ENCODE measurements around the gene MCF2L.

The MCF2L gene

DNA sequence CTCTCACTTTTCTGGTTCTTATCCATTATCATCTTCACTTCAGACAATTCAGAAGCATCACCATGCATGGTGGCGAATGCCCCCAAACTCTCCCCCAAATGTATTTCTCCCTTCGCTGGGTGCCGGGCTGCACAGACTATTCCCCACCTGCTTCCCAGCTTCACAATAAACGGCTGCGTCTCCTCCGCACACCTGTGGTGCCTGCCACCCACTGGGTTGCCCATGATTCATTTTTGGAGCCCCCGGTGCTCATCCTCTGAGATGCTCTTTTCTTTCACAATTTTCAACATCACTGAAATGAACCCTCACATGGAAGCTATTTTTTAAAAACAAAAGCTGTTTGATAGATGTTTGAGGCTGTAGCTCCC is 150.8 kb downstream of the MCF2L start:
- DNase-seq (ENCODE audit: low read depth in 1 of 2, low spot score in 1 of 2) = no peak

DNA sequence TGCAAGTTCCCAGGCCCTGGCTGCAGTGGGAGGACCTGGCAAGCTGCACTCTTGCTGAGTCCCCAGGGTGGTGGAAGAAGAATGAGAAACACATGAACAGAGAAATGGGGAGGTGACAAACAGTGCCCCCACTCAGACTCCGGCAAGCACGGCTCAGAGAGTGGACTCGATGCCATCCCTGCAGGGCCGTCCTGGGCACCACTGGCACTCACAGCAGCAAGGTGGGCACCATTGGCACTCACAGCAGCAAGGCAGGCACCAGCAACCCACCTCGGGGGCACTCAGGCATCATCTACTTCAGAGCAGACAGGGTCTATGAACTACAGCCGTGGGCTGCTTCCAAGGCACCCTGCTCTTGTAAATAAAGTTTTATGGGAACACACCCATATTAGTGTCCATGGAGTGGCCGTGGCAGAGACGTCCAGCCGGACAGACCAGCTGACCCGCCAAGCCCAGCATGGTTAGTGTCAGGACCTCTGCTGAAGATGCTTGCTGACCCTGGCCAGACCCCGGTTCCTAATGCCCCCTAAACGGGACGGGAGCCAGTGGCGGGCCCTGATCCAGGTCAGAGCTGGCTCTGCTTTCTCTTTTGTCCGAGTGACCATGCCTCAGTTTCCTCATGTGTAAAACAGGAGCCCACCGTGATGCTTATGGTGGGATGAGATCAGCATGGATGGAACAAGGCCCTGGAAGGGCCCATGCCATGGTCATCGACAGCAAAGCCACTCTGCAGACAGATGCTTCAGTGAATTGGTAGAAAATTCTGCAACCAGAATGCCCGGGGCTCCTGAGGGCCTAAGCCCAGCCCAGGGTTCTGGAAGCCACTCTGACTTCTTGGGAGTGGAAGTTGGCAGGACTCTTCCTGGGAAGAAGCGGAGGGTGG is 151.5 kb downstream of the MCF2L start:
- DNase-seq (ENCODE audit: low read depth in 1 of 2, low spot score in 1 of 2) = no peak

DNA sequence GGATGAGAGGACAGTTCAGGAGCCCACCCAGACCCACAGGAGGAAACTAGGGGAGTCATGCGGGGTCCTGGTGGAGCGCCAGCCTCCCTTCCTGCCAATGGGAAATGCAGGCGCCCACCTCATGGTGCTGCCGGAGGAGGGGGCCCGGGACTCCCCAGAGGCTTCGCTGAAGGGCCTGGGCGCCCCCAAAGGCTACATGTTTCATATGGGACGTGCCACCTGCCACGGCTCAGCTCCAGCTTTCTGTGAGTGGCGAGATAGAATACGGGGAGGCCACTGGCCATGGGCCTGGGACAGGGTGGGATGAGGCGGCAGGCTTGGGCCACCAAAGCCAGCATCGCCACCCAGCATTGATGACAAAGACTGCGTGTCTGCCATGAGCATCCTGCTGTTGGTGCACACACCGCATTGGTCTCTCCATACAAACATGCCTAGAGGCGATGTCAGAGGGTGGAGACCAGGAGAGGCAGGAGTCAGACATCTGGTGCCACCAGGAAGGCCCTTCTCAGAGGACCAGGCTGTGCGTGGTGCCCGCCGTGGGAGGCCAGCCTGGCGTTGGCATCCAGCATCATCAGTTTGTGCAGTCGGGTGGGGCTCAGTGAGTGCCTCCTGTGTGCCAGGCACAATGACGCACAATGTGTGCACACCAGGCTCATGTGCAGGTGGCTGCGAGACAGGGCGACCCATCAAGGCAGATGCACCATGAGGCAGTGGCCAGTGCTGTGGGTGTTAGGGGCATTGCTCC is 152.3 kb downstream of the MCF2L start:
- no peak for DNase-seq (ENCODE audit: low read depth in 1 of 2, low spot score in 1 of 2)

DNA sequence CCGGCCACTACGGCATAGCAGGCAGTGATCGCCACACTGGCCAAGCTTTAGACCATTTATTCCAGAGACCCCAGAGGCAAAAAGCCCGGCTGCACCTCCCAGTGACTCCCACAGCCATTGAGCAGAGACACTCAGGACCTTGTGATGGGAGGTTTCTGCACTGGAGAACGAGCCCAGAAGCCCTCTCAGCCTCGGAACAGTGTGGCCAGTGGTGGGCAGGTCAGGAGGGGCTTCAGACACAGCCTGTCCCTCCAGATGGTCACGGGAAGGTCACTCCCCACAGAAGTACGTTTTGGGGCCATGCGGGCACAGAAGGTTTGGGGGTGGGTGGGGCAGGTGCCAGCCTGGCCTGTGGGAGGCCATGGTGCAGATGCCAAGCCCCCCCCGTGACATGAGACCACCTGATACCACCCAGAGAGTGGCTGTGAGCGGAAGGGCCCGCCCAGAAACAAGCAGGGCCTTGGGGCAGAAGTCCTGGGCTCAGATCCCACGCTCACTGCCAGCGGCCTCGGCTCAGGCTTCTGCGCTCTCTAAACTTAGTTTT is 153.0 kb downstream of the MCF2L start:
- DNase-seq (ENCODE audit: low read depth in 1 of 2, low spot score in 1 of 2) = no peak

DNA sequence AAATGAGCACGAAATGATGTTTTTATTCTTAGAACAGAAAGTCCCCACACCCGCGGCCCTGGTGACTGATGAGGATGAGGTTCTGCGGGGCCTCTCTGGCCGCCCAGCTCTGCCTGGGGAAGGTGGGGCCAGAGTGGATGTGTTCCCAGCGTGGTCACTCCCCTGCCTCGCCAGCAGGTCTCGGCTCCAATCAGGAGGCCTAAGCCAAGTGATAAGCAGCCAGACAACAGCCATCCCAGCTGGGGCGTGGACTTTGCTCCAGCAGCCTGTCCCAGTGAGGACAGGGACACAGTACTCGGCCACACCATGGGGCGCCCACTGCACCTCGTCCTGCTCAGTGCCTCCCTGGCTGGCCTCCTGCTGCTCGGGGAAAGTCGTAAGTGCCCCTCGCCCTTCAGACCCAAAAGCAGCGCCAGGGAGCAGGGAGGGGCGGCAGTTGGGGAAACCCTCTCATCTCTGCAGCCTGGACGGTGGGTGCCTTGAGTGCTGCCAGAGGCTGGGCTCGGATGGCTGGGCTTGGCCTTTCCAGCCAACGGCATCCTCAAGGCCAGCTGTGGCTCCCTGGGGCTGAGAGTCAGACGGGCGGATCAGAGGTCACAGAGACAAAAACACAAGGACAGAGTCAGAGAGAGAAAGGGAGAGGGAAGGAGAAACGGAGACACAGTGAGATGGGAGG is 153.7 kb downstream of the MCF2L start, which contains the start of gene F10:
Gene F10, plus strand, starts transcription at position 250 of the 676 bp plus-strand sequence. Its CDS starts 57 bp downstream, at position 307.
- no peak for DNase-seq (ENCODE audit: low read depth in 1 of 2, low spot score in 1 of 2)

DNA sequence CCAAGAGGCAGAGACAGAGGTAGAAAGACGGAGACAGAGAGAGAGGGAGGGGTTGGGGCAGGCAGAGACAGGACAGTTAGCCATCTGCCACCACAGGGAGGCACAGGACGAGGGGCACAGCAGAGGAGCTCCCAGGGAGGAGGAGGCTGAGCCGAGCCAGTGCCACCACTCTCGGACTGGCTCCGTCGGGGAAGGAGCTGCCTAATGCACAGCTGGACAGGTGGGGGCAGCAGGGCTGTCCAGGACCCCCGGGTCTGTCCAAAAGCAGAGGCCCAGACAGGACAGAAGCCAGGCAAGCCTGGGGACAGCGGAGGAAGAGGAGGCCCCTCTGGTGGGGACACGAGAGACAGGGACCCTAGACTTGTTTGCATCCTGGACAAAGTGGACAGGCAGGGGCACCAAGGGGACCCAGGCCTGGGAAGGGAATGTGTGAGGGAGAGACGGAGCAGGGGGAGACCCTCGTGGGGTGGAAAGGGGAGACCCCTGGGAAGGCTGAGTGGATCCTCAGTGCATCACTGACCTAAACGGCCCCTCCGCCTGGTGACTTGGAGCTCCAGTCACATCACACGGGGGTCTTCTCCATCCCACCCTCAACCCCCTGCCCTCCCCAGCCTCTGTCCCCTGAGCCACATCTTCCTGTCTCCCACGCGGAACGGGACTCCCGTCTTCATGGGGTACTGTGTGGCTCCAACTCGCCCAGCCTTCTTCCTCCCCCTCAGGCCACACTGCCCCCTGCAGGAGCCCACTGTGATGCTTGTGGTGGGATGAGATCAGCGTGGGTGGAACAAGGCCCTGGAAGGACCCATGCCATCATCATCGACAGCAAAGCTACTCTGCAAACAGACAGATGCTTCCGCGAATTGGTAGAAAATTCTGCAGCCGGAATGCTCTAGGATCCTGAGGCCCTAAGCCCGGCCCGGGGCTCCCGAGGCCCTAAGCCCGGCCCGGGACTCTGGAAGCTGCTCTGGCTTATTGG is 154.5 kb downstream of the MCF2L start:
- no peak for DNase-seq (ENCODE audit: low read depth in 1 of 2, low spot score in 1 of 2)

DNA sequence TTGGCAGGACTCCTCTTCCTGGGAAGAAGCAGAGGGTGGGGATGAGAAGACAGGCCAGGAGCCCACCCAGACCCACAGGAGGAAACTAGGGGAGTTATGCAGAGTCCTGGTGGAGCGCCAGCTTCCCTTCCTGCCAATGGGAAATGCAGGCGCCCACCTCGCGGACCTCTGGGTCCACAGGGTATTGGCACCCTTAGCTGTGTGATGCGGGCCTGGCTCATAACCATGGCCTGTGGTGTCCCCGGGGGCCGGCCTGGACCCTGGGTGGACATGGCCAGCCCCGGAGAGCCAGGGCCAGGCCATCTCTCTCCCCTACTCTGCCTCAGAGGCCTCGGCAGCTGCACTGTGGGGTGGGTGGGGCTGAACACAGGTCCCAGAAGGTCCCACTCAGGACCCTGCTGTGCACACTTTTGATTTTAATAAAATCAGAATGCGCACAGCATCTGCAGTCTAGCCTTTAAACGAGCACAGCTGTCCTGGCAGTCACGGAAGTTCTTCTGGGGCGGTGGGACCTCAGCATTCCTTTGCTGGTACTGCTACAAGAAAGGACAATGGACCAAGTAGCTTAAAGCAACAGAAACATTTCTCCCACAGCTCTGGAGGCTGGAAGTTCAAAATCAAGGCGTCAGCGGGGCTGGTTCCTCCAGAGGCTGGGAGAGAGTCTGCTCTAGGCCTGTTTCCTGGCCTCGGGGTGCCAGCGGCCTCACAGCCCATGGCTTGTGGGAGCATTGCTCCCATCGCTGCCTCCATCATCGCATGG is 155.4 kb downstream of the MCF2L start:
- no peak for DNase-seq (ENCODE audit: low read depth in 1 of 2, low spot score in 1 of 2)

DNA sequence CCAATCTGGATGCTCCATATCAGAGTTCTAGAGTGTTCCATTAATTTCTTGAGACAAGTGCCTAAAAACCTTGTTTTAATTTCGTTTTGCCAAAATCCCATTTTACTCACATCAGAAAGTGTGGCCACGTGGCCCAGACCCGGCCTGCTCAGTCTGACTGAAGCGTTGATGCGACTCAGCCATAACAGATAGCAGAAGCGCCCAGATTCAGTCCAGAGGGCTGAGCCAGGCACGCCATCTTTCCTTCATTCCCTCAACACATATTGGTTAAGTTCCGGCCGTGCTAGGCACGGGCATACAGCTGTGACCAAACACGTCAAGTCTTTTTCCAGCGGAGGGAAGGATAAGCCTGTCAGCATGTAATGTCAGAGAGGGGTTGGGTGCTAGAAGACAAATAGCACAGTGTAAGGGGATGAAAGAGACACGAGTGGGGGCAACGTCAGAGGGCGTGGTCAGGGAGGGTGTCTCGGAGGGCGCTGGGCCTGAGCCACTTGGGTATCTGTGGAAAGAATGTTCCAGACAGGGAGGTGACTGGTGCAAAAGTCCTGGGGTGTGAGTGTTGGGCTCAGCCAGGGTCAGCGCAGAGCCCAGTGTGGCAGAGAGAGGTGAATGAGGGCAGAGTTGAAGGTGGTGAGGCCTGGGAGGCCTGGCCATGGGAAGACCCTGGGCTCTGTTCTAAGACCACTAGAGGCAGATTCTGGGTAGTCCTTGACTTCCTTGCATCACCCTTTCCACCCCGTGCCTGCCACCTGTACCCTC is 156.7 kb downstream of the MCF2L start:
- DNase-seq (ENCODE audit: low read depth in 1 of 2, low spot score in 1 of 2) = no peak

DNA sequence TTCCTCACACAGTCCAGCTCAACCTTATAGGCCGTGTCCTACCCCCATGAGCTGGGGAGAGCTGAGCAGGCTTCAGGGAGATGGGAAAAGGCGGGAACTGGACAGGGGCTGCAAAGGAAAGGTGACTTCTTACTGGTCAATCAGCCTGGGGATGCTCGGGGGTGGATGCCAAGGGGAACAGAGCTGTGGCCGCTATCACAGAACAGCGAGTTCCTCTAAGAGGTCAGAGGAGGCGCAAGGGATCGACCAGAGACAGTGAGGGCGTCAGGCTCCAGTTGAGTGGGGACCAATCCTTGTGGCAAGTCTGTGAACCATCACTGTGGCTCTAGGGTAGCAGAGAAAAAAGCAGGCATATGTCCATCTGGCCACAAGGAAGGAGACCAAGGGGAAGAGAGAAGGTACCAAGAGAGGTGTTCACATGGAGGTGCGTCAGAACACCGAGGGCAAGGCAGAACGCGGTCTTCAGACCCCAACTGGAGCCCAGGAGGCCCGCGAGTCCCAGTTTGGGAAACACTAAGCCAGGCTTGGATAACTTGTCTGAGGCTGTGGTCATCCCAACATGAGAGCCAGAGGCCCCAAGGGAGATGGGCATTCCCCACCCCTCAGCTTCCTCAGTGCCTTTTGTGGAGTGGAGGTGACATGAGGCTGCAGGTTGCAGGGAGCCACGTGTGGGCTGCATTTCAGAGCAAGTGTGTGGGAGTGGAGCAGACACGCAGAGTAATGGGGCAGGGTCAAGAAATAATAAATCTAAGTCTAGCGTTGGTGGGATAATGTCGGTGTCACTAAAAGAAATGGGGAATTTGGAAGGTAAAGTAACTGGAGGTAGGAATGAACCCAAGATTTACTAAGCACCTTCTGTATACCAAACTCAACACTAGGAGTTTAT is 157.5 kb downstream of the MCF2L start:
- no peak for DNase-seq (ENCODE audit: low read depth in 1 of 2, low spot score in 1 of 2)

DNA sequence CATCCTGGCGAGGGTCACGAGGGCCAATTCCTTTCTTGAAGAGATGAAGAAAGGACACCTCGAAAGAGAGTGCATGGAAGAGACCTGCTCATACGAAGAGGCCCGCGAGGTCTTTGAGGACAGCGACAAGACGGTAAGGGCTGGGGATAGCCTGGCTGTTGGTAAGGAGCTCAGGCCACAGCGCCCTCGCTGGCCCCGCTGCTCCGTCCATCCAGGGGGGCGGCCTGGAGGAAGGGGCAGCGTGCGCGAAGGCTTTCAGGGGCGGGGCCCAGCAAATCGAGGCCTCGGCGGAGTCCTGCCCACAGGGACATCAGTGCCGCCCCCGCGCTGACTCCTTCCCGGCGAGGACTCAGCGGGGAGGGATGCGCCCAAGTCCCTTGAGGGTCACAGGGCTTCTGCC is 160.5 kb downstream of the MCF2L start:
- DNase-seq (ENCODE audit: low read depth in 1 of 2, low spot score in 1 of 2) = no peak

DNA sequence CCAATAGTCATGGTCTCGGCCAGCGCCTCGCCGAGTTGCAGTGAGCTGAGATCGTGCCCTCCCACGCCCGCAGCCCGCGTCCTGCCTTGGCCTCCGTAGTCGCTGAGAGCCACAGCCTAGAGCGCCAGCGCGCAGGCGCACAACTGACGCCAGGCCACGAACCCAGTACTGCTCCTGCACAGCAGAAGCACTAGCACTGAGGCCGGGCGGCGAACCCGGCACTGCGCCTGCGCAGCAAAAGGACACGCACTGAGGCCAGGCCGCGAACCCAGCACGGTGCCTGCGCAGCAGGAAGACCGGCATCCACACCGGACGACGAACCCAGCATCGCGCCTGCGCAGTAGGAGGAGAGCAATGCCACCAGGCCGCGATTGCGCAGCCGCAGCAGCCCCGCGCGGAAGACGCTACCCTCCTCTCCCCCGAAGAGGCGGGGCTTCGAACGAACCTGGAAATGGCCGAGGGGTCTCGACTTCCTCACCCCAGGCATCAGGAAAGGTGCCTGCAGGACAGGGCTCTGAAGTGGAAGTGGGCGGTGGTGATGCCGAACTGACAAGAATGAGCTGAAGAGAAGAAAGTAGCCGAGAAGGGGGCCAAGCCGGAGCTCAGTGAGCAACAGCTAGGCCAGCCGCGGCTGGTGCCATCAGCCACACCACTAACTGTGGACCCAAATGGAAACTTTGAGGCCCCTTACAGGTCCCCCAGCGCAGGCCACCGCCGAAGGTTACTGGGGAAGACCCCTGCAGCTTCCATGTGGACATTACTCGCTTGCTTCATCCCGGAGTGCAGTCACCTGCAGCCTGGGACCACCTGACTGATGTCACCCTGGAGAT is 161.1 kb downstream of the MCF2L start:
- no peak for DNase-seq (ENCODE audit: low read depth in 1 of 2, low spot score in 1 of 2)

DNA sequence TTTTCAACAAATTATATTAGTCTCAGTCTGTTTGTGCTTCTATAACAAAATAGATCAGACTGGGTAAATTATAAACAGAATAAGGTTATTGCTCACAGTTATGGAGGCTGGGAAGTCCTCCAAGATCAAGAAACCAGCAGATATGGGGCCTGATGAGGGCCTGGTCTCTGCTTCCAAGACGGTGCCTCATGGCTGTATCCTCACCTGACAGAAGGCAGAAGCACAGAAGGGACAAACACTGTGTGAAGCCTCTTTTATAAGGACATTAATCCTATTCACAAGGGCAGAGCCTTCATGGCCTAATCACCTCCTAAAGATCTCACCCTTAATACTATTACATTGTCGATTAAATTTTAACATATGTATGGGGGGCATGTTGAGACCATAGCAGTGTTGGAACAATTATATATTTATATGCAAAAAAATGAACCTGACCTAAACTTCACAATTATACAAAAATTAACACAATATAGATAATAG is 166.3 kb downstream of the MCF2L start:
- no peak for DNase-seq (ENCODE audit: low read depth in 1 of 2, low spot score in 1 of 2)

DNA sequence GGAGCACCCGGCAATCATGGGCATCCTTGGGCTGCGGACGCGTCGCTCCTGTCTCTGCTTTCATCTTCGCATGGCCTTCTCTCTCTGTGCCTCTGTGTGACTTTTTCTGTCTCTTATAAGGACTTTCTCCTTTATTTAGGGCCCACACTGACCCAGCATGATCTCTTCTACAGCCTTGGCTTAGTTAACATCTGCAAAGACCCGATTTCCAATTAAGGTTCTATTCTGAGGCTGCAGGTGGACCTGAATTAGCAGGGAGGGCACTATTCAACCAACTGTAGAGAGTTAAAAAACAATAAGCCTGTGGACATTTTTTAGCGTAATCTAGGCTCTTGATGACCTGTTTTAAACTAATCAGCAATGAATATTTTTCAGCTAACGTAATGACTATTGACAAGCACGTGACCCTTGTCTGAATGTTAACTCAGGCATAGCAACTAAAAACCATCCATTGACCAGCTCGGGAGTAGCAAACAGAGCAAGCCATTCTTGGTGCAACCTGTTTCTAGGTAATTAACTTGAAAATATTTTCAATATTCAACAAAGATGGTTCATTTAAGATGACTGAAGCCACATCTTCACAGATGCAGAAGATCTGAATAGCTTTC is 168.8 kb downstream of the MCF2L start:
- DNase-seq (ENCODE audit: low read depth in 1 of 2, low spot score in 1 of 2) = no peak

DNA sequence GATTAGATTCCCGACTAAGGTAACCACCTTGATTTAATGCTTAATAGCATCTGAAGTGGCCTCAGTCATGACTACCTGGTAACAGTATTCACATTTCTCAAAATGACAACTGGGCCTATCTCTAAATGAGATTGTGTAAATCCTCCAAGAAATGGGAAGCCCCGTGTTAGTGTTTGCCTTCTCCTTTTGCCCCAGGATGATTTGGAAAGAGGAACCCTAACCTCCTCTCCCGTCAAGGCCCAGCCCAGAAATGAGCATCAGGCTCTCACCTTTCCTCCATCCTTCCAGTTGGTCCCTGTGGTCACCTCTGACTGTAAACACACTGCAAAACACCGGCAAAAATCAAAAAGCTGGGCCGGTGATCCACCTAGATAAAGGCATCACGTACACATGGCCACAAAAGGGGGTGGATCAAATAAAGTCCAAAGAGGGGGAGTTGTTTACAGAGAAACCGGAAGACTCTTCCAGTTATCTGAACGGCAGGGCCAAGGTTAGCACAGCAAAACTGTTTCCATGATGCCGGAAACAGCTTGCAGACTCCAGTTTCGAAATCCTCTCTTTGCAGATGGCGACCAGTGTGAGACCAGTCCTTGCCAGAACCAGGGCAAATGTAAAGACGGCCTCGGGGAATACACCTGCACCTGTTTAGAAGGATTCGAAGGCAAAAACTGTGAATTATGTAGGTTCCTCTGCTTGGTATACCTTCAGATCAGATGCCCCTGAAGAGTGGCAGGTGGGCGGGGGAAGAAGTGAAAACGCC is 170.0 kb downstream of the MCF2L start:
- no peak for DNase-seq (ENCODE audit: low read depth in 1 of 2, low spot score in 1 of 2)

DNA sequence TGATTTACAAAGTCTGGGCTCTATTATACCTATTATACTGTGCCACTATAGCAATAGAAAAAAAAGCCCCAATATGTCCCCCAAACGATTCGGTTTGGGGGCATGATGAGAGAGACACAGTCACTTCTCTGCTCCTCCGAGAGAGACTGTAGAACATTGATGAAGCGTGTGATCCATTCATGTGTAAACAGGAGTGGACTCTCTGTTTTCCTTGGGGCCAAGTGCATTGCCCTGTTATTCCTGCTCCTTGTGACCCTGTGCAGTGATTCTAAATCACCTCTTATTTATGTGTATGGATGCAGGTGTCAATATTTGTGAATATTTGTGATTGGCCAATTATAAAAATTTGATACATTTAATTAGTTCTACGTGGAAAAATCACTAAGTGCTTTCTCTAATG is 170.6 kb downstream of the MCF2L start:
- DNase-seq (ENCODE audit: low read depth in 1 of 2, low spot score in 1 of 2) = no peak
